Measurements from ENCODE around the gene MYG1. TPM values are rescaled to one million over a fixed set of nuclear protein-coding genes. Genes with fewer than 3 reads are reported as not detected.

The MYG1 gene
- polyA plus RNA-seq, 3 donors: 49.3 to 64.3 (median 55.7) TPM

DNA sequence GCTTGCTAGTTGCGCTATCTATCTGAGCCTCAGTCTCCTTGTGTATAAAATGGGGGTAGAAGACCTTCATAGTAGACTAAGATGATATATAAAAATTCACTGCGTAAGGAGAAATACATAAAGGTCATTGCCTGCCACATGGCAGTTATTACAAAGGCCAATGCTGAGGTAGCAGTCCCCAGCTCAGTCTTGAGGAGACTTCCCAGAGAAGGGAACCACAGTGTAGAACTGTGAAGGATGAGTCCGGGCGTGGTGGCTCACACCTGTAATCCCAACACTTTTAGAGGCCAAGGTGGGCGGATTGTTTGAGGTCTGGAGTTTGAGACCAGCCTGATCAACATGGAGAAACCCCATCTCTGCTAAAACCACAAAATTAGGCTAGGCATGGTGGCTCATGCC lies 53.8 kb downstream of the MYG1 start:
- Histone ChIP-seq H2AFZ (ENCODE audit: insufficient read depth, low read depth, low read length, poor library complexity, severe bottlenecking) (peak overlapping the region; percentile 64), H3K27ac (ENCODE audit: low read depth in 1 of 2, low read length in 2 of 2) (no peak overlapping the region), H3K9me3 (replicated peaks in 1 of 2; ENCODE audit: control insufficient read depth in 1 of 2, insufficient read depth in 1 of 2, low read length in 2 of 2) (no peaks in the 10 kb centered on the region), H3K27me3 (ENCODE audit: control insufficient read depth in 2 of 2, insufficient read depth in 2 of 2, low read length in 2 of 2) (no peaks in the 10 kb centered on the region), H3K4me2 (replicated peaks; ENCODE audit: extremely low read depth, low read length, poor library complexity, severe bottlenecking) (no peak overlapping the region), H3K4me1 (ENCODE audit: control insufficient read depth in 1 of 2, insufficient read depth in 2 of 2, low read length in 2 of 2) (peaks cover 5 to 9% of the 10 kb centered on the region in 2 donors), H3K36me3 (replicated peaks in 1 of 2; ENCODE audit: control insufficient read depth in 1 of 2, insufficient read depth in 2 of 2, low read length in 2 of 2) (no peaks in the 10 kb centered on the region), H4K20me1 (ENCODE audit: insufficient read depth, low read length) (no peaks in the 10 kb centered on the region), H3K9ac (ENCODE audit: insufficient read depth, low read length, poor library complexity, severe bottlenecking) (no peak overlapping the region), H3K79me2 (ENCODE audit: insufficient read depth, low read length) (no peaks in the 10 kb centered on the region), H3K4me3 (replicated peaks in 1 of 3; ENCODE audit: low read depth in 2 of 3, low read length in 3 of 3) (no peak overlapping the region)
- Mint-ChIP-seq H3K4me3 (no peak overlapping the region), H3K4me1 (peaks cover 14% of the 10 kb centered on the region), H3K27me3 (ENCODE audit: low read depth in 3 of 3) (peaks cover 0 to 1% (median 0%) of the 10 kb centered on the region in 3 donors), H3K27ac (peak overlapping the region in 1 of 7 donors; percentile 52), H3K36me3 (no peaks in the 10 kb centered on the region), H3K9me3 (no peaks in the 10 kb centered on the region)
- intact Hi-C loops (cut with micrococcal nuclease): loop anchor here (2.0 kb wide), 3 partner anchors 14 to 68 kb away; no protein-coding TSS in a partner anchor
- 100% methylated on average over 1 of the region's 5 CpGs for WGBS (ENCODE audit: insufficient coverage)
- DNase-seq: no peak
- TF ChIP-seq, protein P1, sequence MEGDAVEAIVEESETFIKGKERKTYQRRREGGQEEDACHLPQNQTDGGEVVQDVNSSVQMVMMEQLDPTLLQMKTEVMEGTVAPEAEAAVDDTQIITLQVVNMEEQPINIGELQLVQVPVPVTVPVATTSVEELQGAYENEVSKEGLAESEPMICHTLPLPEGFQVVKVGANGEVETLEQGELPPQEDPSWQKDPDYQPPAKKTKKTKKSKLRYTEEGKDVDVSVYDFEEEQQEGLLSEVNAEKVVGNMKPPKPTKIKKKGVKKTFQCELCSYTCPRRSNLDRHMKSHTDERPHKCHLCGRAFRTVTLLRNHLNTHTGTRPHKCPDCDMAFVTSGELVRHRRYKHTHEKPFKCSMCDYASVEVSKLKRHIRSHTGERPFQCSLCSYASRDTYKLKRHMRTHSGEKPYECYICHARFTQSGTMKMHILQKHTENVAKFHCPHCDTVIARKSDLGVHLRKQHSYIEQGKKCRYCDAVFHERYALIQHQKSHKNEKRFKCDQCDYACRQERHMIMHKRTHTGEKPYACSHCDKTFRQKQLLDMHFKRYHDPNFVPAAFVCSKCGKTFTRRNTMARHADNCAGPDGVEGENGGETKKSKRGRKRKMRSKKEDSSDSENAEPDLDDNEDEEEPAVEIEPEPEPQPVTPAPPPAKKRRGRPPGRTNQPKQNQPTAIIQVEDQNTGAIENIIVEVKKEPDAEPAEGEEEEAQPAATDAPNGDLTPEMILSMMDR (IDR thresholded peaks at IDR 0.05): no peak

DNA sequence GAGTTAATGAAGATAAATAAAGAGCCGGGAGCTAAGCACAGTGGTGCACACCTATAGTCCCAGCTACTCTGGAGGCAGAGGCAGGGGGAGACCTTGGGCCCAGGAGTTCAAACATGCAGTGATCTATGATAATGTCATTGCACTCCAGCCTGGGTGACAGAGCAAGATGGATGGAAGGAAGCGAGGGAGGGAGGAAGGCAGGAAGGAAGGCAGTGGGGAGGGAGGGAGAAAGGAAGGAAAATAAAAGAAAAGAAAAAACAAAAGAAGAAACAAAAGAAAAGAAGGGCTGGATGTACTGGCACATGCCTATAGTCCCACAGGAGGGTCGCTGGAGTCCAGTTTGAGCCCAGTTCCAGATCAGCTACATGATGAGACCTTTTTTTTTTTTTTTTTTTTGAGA lies 55.6 kb downstream of the MYG1 start:
- Mint-ChIP-seq H3K9me3 (no peaks in the 10 kb centered on the region), H3K36me3 (no peaks in the 10 kb centered on the region), H3K27ac (no peak overlapping the region), H3K4me3 (no peak overlapping the region), H3K27me3 (ENCODE audit: low read depth in 3 of 3) (peaks cover 0 to 1% (median 0%) of the 10 kb centered on the region in 3 donors), H3K4me1 (peaks cover 11% of the 10 kb centered on the region)
- H3K79me2 ChIP-seq (ENCODE audit: insufficient read depth, low read length): no peaks in the 10 kb centered on the region
- no peak overlapping the region for H3K4me3 ChIP-seq (replicated peaks in 1 of 3; ENCODE audit: low read depth in 2 of 3, low read length in 3 of 3)
- peaks cover 5 to 9% of the 10 kb centered on the region in 2 donors for H3K4me1 ChIP-seq (ENCODE audit: control insufficient read depth in 1 of 2, insufficient read depth in 2 of 2, low read length in 2 of 2)
- no peaks in the 10 kb centered on the region for H3K9me3 ChIP-seq (replicated peaks in 1 of 2; ENCODE audit: control insufficient read depth in 1 of 2, insufficient read depth in 1 of 2, low read length in 2 of 2)
- no peaks in the 10 kb centered on the region for H4K20me1 ChIP-seq (ENCODE audit: insufficient read depth, low read length)
- H3K4me2 ChIP-seq (replicated peaks; ENCODE audit: extremely low read depth, low read length, poor library complexity, severe bottlenecking): no peak overlapping the region
- no peak overlapping the region for H2AFZ ChIP-seq (ENCODE audit: insufficient read depth, low read depth, low read length, poor library complexity, severe bottlenecking)
- no peak for DNase-seq
- intact Hi-C loops (cut with micrococcal nuclease): loop anchor here in 1 of 2 donors (2.0 kb wide), 1 partner anchor 66 kb away; no protein-coding TSS in a partner anchor
- no peak overlapping the region for H3K9ac ChIP-seq (ENCODE audit: insufficient read depth, low read length, poor library complexity, severe bottlenecking)
- H3K36me3 ChIP-seq (replicated peaks in 1 of 2; ENCODE audit: control insufficient read depth in 1 of 2, insufficient read depth in 2 of 2, low read length in 2 of 2): no peaks in the 10 kb centered on the region
- WGBS (ENCODE audit: insufficient coverage): 88% methylated on average over 2 of the region's 3 CpGs
- TF ChIP-seq, protein P1 (IDR thresholded peaks at IDR 0.05): no peak
- no peaks in the 10 kb centered on the region for H3K27me3 ChIP-seq (ENCODE audit: control insufficient read depth in 2 of 2, insufficient read depth in 2 of 2, low read length in 2 of 2)
- no peak overlapping the region for H3K27ac ChIP-seq (ENCODE audit: low read depth in 1 of 2, low read length in 2 of 2)

Other genes with a start within 250 kb of the MYG1 start
- gene TNS2, start 249.6 kb upstream of the MYG1 start, polyA plus RNA-seq: under 1 TPM; 0.05 to 0.43 (median 0.36) TPM
- gene SPRYD3, start 220.3 kb upstream of the MYG1 start, polyA plus RNA-seq: 10 to 100 TPM; 17.8 to 26.9 (median 21.8) TPM
- under 1 TPM in 1 of 3 donors, not detected in 2; 0.20 TPM for gene IGFBP6, start 202.0 kb upstream of the MYG1 start, polyA plus RNA-seq
- gene SOAT2, start 196.2 kb upstream of the MYG1 start, polyA plus RNA-seq: not detected
- 10 to 100 TPM in 1 of 3 donors, 1 to 10 TPM in 1, under 1 TPM in 1; 0.74 to 15.4 (median 1.3) TPM for gene ZNF740, start 119.0 kb upstream of the MYG1 start, polyA plus RNA-seq
- gene CSAD, start 118.8 kb upstream of the MYG1 start, polyA plus RNA-seq: 100 to 1,000 TPM in 1 of 3 donors, 1 to 10 TPM in 2; 1.3 to 145 (median 1.4) TPM
- 10 to 100 TPM; 24.1 to 33.1 (median 28.4) TPM for gene ITGB7, start 92.4 kb upstream of the MYG1 start, polyA plus RNA-seq
- 10 to 100 TPM in 1 of 3 donors, 1 to 10 TPM in 2; 1.8 to 14.6 (median 2.3) TPM for gene RARG, start 67.5 kb upstream of the MYG1 start, polyA plus RNA-seq
- under 1 TPM in 1 of 3 donors, not detected in 2; 0.79 TPM for gene ESPL1, start 31.4 kb upstream of the MYG1 start, polyA plus RNA-seq
- gene PFDN5, start 4.2 kb upstream of the MYG1 start, polyA plus RNA-seq: 1,000 to 10,000 TPM; 1,474 to 2,196 (median 1,751) TPM
- 10 to 100 TPM; 25.6 to 62.6 (median 27.2) TPM for gene AAAS, start 21.9 kb downstream of the MYG1 start, polyA plus RNA-seq
- gene SP7, start 36.7 kb downstream of the MYG1 start, polyA plus RNA-seq: under 1 TPM in 1 of 3 donors, not detected in 2; 0.04 TPM
- 10 to 100 TPM; 15.1 to 80.7 (median 22.7) TPM for gene SP1, start 80.5 kb downstream of the MYG1 start, polyA plus RNA-seq
- gene AMHR2, start 124.2 kb downstream of the MYG1 start, polyA plus RNA-seq: not detected
- gene PRR13, start 142.0 kb downstream of the MYG1 start, polyA plus RNA-seq: 100 to 1,000 TPM; 172 to 670 (median 591) TPM
- gene PCBP2, start 152.4 kb downstream of the MYG1 start, polyA plus RNA-seq: 100 to 1,000 TPM in 1 of 3 donors, 10 to 100 TPM in 2; 79.6 to 588 (median 81.9) TPM
- 10 to 100 TPM in 1 of 3 donors, 1 to 10 TPM in 2; 1.7 to 31.4 (median 2.0) TPM for gene MAP3K12, start 199.8 kb downstream of the MYG1 start, polyA plus RNA-seq
- 10 to 100 TPM; 16.6 to 39.4 (median 24.4) TPM for gene TARBP2, start 201.6 kb downstream of the MYG1 start, polyA plus RNA-seq
- gene NPFF, start 207.8 kb downstream of the MYG1 start, polyA plus RNA-seq: under 1 TPM in 1 of 3 donors, not detected in 2; 0.29 TPM